K562 (cell line): ENCODE results near the gene LAMP1. TPM values are rescaled to one million over a fixed set of nuclear protein-coding genes. Genes with fewer than 3 reads are reported as not detected.

Experiments used
- ATAC-seq: fragments of 200-7000 bp; cut with Tn5 transposase; 3 replicates; pipeline ENCODE4 v1.9.1; 2020; ENCODE audit warnings: moderate library complexity
- BruUV-seq: library from RNA; stranded (reverse); fragments of 400-500 nt; replicated peaks from 2 replicates; lab custom pipeline; 2021; lab: Mats Ljungman, UMichigan
- CTCF ChIA-PET: fragments of 300-600 bp; formaldehyde crosslinking; extraction: SDS; loops from one replicate; lab custom pipeline; 2021; ENCODE audit warnings: low intra/inter-chr PET ratio; lab: Yijun Ruan, JAX
- POLR2A ChIA-PET: fragments of 300-600, 350-650 bp; sonication (Branson Sonifier 250); formaldehyde crosslinking; extraction: SDS; loops from one replicate; lab custom pipeline; 2021; ENCODE audit warnings: antibody characterized with exemption, inconsistent platforms; lab: Yijun Ruan, JAX
- DNase-seq, 4 experiments: peaks; one replicate each; pipeline versions ENCODE4 v3.0.0 to v3.0.0-alpha.2; 2011 to 2018; ENCODE audit warnings: low spot score in 3 of 4, mixed read lengths in 3 of 4; ENCODE audit errors: extremely low read depth in 1 of 4
- FAIRE-seq: peaks from 2 replicates; lab custom pipeline; 2011; peaks lifted over from hg19 to GRCh38; lab: Jason Lieb, UNC
- H2AFZ ChIP-seq: 2 replicates; pipeline ENCODE4 v1.6.0; 2011; ENCODE audit warnings: low read depth, low read length, control low read depth, inconsistent platforms
- H3K27ac ChIP-seq: fragments of 200-600 bp; 3 replicates; pipeline ENCODE4 v1.8.0; 2011; ENCODE audit warnings: low read depth, mild to moderate bottlenecking, control low read depth, inconsistent platforms, low read length, moderate library complexity, mixed read lengths; ENCODE audit errors: extremely low read depth
- H3K27me3 ChIP-seq, 2 experiments: fragments of 300-600 bp in 1 of 2; 2 replicates in 1 of 2; 3 replicates in 1 of 2; pipeline versions ENCODE4 v1.6.0 to v1.8.0; 2011; ENCODE audit warnings: inconsistent platforms in 2 of 2, low read length in 2 of 2, mild to moderate bottlenecking in 1 of 2, mixed read lengths in 1 of 2, moderate library complexity in 1 of 2; ENCODE audit not compliant: control insufficient read depth in 2 of 2, insufficient read depth in 2 of 2
- H3K36me3 ChIP-seq: fragments of 300-600 bp; 3 replicates; pipeline ENCODE4 v1.8.0; 2011; ENCODE audit warnings: mild to moderate bottlenecking, low read length, inconsistent platforms; ENCODE audit not compliant: control insufficient read depth, insufficient read depth
- H3K4me1 ChIP-seq, 2 experiments: fragments of 200-600 bp in 1 of 2; replicated peaks in 1 of 2; 2 replicates in 1 of 2; 3 replicates in 1 of 2; pipeline versions ENCODE4 v1.5.1 to v1.8.0; 2011; ENCODE audit warnings: inconsistent platforms in 2 of 2, low read length in 2 of 2, mild to moderate bottlenecking in 1 of 2, mixed read lengths in 1 of 2, moderate library complexity in 1 of 2; ENCODE audit not compliant: control insufficient read depth in 2 of 2, insufficient read depth in 2 of 2
- H3K4me2 ChIP-seq: 2 replicates; pipeline ENCODE4 v1.6.1; 2011; ENCODE audit warnings: low read length, control low read depth, inconsistent platforms, mixed read lengths; ENCODE audit not compliant: insufficient read depth
- H3K4me3 ChIP-seq: fragments of 200-600 bp; sonication (generic), shearing (Covaris generic); 2 replicates; pipeline ENCODE4 v1.5.1; 2016; ENCODE audit warnings: control low read depth, inconsistent platforms
- H3K79me2 ChIP-seq: fragments of 200-600 bp; 3 replicates; pipeline ENCODE4 v1.8.0; 2011; ENCODE audit warnings: low read length, inconsistent platforms; ENCODE audit not compliant: control insufficient read depth, insufficient read depth
- H3K9ac ChIP-seq, 2 experiments: 2 replicates each; pipeline versions ENCODE4 v1.6.0 to v1.6.1; 2011; ENCODE audit warnings: low read depth in 2 of 2, low read length in 2 of 2, control low read depth in 1 of 2, inconsistent platforms in 1 of 2, mild to moderate bottlenecking in 1 of 2, mixed read lengths in 1 of 2; ENCODE audit not compliant: insufficient read depth in 1 of 2
- H3K9me1 ChIP-seq: one replicate; pipeline ENCODE4 v1.6.0; 2011; ENCODE audit warnings: inconsistent platforms, mild to moderate bottlenecking, low read length, moderate library complexity; ENCODE audit not compliant: control insufficient read depth, insufficient read depth
- H3K9me3 ChIP-seq: replicated peaks from 2 replicates; pipeline ENCODE4 v1.5.1; 2011; ENCODE audit warnings: low read depth, low read length, inconsistent platforms; ENCODE audit not compliant: control insufficient read depth, insufficient read depth
- H4K20me1 ChIP-seq: replicated peaks from 2 replicates; pipeline ENCODE4 v1.6.1; 2011; ENCODE audit warnings: low read length, inconsistent platforms, mixed read lengths; ENCODE audit not compliant: control insufficient read depth, insufficient read depth
- MTF1 ChIP-seq: fragments of 250-450 bp; sonication (Bioruptor Pico); IDR thresholded peaks from 2 replicates; pipeline ENCODE4 v1.9.0; 2021; ENCODE audit warnings: moderate library complexity, mild to moderate bottlenecking, inconsistent platforms, borderline replicate concordance
- NFYB ChIP-seq: IDR thresholded peaks from 2 replicates; pipeline ENCODE4 v1.6.1; 2011; ENCODE audit warnings: mild to moderate bottlenecking, moderate library complexity; ENCODE audit not compliant: insufficient read length; ENCODE audit errors: extremely low read depth
- SAP30 ChIP-seq: fragments of 200-600 bp; sonication (generic); IDR thresholded peaks from 2 replicates; pipeline ENCODE4 v1.6.1; 2012; ENCODE audit warnings: borderline replicate concordance, low read depth, mild to moderate bottlenecking, moderate library complexity, low read length, control low read depth, inconsistent platforms; ENCODE audit not compliant: insufficient read depth, poor library complexity, severe bottlenecking
- SLC30A9 ChIP-seq: fragments of 250-450 bp; sonication (Bioruptor Pico); IDR thresholded peaks from 2 replicates; pipeline ENCODE4 v1.8.0; 2022; ENCODE audit warnings: mild to moderate bottlenecking, moderate library complexity
- SMAD4 ChIP-seq: fragments of 250-450 bp; sonication (Bioruptor Pico); conservative IDR thresholded peaks from 2 replicates; pipeline ENCODE4 v1.8.0; 2021; ENCODE audit warnings: inconsistent platforms, mild to moderate bottlenecking, moderate library complexity
- SMARCE1 ChIP-seq: fragments of 450-650 bp; IDR thresholded peaks from 2 replicates; pipeline ENCODE4 v1.7.1; 2016; ENCODE audit warnings: mild to moderate bottlenecking
- SRSF9 ChIP-seq: fragments of 200-400 bp; formaldehyde crosslinking; IDR thresholded peaks from 2 replicates; pipeline ENCODE4 v1.6.1; 2017; ENCODE audit warnings: low read depth, low read length, borderline replicate concordance
- TSC22D4 ChIP-seq: fragments of 450-650 bp; IDR thresholded peaks from 2 replicates; pipeline ENCODE4 v1.6.1; 2016; ENCODE audit warnings: missing genetic modification characterization, missing biosample characterization, control low read depth
- ZNF699 ChIP-seq: fragments of 250-450 bp; sonication (Bioruptor Pico); IDR thresholded peaks from 2 replicates; pipeline ENCODE4 v1.8.0; 2021; ENCODE audit warnings: mild to moderate bottlenecking, moderate library complexity; ENCODE audit not compliant: insufficient replicate concordance
- WGBS: fragments of 100-300 bp; shearing (Covaris generic); methylation state at CpG from one replicate; pipeline ENCODE4 v1.1.6; 2016; ENCODE audit warnings: low coverage, mixed read lengths; ENCODE audit not compliant: insufficient coverage; ENCODE audit errors: missing lambda C conversion rate; 5-methylcytosine and 5-hydroxymethylcytosine counted together
- in situ Hi-C: fragments of 300-500 bp; cut with MboI; formaldehyde crosslinking; loops from 4 replicates; pipeline ENCODE4 v1.15.0; 2018; ENCODE audit warnings: inconsistent platforms, mixed read lengths
- intact Hi-C: fragments of 100-400 bp; cut with micrococcal nuclease; formaldehyde crosslinking; loops from 2 replicates; pipeline ENCODE4 v1.14.2; 2022
- polyA plus RNA-seq, 8 experiments: library from polyadenylated mRNA; depleted of rRNA in 4 of 8; stranded (reverse) in 5 of 8; unstranded in 3 of 8; fragments of >200 nt; fragmentation: Nextera tagmentation in 2 of 8; fragmentation: Illumina TruSeq in 1 of 8; extraction: Ambion mirVana in 2 of 8; extraction: Trizol in 1 of 8; gene quantifications; 2 replicates each; pipeline versions ENCODE4 v1.2.1 to v1.2.3, GENCODE V29; 2011 to 2014; ENCODE audit warnings: inconsistent platforms in 1 of 8, missing spikeins in 1 of 8
- total RNA-seq, 7 experiments: library from RNA; depleted of rRNA in 6 of 7; stranded (reverse); fragments of >200 nt in 6 of 7; fragmentation: Illumina TruSeq in 2 of 7; extraction: Trizol in 2 of 7; gene quantifications; 2 replicates each; pipeline versions ENCODE4 v1.2.1 to v1.2.3, GENCODE V29; 2011 to 2021; ENCODE audit warnings: low replicate concordance in 1 of 7
- TF ChIP-seq, protein P1 (sequence below): fragments of 250-450 bp; sonication (Bioruptor Pico); IDR thresholded peaks from 2 replicates; pipeline ENCODE4 v1.5.1; 2021; ENCODE audit warnings: mild to moderate bottlenecking
- TF ChIP-seq, protein P2 (sequence below): sonication (generic); formaldehyde crosslinking; IDR thresholded peaks from 2 replicates; pipeline ENCODE4 v1.9.0; 2022; ENCODE audit warnings: mild to moderate bottlenecking, missing genetic modification reagents

LAMP1 gene
- total and polyA plus RNA-seq, 9 of the 15 experiments (the other 6 are each of a cell fraction or from before 2014, with no cell fraction given): 2.2 to 70.1 (median 30.5) TPM

DNA sequence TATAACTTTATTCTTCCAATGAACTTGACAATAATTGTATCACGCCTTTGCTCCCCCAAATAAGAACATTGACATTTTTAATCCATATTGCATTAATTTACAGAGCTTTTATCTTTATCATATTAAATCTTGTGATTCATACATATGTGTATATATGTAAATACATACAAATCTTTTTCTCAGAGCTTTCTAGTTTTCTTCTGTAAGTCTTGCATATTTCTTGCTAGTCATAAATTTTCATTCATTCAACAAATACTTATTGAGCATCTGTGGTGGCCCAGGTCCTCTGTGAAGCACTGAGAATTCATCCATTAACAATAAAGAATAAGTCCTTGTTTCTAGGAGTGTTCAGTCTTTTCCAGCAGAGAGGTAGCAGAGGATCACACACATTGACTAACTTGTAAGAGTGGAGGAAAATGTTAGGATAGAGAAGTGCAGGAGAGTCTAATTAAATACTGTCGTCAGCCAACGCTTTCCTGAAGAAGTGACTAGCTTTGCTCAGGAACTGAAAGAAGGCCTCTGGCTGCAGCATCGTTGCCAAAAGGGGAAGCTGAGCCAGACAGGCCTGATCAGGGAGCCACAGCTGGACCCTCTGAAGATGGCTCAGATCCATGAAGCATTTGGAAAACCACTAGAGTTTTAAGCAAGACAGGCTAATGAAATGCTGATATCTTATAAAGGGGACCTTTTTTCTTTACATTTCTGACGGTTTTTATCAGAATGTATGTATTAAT lies 38.6 kb upstream of the LAMP1 start:
- DNase-seq (no peak), ATAC-seq (no peak), FAIRE-seq (no peak)
- WGBS: 97% methylated on average over 4 of the region's 5 CpGs
- CTCF ChIA-PET: no interaction called here
- Histone ChIP-seq H3K4me3 (no peak overlapping the region), H3K9ac (no peak overlapping the region), H3K4me2 (no peak overlapping the region), H3K27me3 (no peaks in the 10 kb centered on the region), H3K36me3 (peaks cover 78% of the 10 kb centered on the region), H3K4me1 (no peaks in the 10 kb centered on the region), H3K9me1 (no peaks in the 10 kb centered on the region), H3K79me2 (no peaks in the 10 kb centered on the region), H3K9me3 (no peaks in the 10 kb centered on the region), H2AFZ (no peak overlapping the region), H3K27ac (no peak overlapping the region), H4K20me1 (no peaks in the 10 kb centered on the region)
- intact Hi-C loops (no loop called here), in situ Hi-C loops (no loop called here)
- TF ChIP-seq SMAD4 (CRISPR knock-in tag) (no peak), MTF1 (no peak), SAP30 (no peak), ZNF699 (CRISPR knock-in tag) (no peak), NFYB (no peak), SRSF9 (no peak), SLC30A9 (CRISPR knock-in tag) (no peak), SMARCE1 (no peak), TSC22D4 (tag) (no peak)
- TF ChIP-seq, protein P1, sequence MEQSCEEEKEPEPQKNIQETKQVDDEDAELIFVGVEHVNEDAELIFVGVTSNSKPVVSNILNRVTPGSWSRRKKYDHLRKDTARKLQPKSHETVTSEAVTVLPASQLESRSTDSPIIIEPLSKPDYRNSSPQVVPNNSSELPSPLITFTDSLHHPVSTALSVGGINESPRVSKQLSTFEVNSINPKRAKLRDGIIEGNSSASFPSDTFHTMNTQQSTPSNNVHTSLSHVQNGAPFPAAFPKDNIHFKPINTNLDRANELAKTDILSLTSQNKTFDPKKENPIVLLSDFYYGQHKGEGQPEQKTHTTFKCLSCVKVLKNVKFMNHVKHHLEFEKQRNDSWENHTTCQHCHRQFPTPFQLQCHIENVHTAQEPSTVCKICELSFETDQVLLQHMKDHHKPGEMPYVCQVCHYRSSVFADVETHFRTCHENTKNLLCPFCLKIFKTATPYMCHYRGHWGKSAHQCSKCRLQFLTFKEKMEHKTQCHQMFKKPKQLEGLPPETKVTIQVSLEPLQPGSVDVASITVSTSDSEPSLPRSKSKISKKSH: no peak
- TF ChIP-seq, protein P2, sequence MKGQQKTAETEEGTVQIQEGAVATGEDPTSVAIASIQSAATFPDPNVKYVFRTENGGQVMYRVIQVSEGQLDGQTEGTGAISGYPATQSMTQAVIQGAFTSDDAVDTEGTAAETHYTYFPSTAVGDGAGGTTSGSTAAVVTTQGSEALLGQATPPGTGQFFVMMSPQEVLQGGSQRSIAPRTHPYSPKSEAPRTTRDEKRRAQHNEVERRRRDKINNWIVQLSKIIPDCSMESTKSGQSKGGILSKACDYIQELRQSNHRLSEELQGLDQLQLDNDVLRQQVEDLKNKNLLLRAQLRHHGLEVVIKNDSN: no peak
- POLR2A ChIA-PET: no interaction called here
- BruUV-seq: no TSS peak
